Sigmoid colon (tissue), 3 donors: ENCODE data around the gene BOD1L1.

Source experiments
- POLR2A ChIP-seq, 2 donors: fragments of 450-650 bp; IDR thresholded peaks; one replicate each; pipeline ENCODE4 v1.6.1; 2016; ENCODE audit warnings: antibody characterized with exemption in 2 of 2, mild to moderate bottlenecking in 2 of 2, moderate library complexity in 2 of 2
- TF ChIP-seq, protein P1 (sequence below), 4 experiments: fragments of 450-650 bp in 3 of 4; fragments of 200-600 bp in 1 of 4; IDR thresholded peaks; one replicate each; pipeline ENCODE4 v1.5.1; 2016 to 2019; ENCODE audit warnings: antibody characterized with exemption in 4 of 4, mild to moderate bottlenecking in 3 of 4, moderate library complexity in 2 of 4

GRCh38 chr4:13558881-13559280 is 68.6 kb downstream of the BOD1L1 start:
- no peak for TF ChIP-seq POLR2A (IDR thresholded peaks at IDR 0.05)
- TF ChIP-seq, protein P1, sequence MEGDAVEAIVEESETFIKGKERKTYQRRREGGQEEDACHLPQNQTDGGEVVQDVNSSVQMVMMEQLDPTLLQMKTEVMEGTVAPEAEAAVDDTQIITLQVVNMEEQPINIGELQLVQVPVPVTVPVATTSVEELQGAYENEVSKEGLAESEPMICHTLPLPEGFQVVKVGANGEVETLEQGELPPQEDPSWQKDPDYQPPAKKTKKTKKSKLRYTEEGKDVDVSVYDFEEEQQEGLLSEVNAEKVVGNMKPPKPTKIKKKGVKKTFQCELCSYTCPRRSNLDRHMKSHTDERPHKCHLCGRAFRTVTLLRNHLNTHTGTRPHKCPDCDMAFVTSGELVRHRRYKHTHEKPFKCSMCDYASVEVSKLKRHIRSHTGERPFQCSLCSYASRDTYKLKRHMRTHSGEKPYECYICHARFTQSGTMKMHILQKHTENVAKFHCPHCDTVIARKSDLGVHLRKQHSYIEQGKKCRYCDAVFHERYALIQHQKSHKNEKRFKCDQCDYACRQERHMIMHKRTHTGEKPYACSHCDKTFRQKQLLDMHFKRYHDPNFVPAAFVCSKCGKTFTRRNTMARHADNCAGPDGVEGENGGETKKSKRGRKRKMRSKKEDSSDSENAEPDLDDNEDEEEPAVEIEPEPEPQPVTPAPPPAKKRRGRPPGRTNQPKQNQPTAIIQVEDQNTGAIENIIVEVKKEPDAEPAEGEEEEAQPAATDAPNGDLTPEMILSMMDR (IDR thresholded peaks at IDR 0.05), result no peak
